Measurements from ENCODE around the gene MYH15. TPM values are rescaled to one million over a fixed set of nuclear protein-coding genes. Genes with fewer than 3 reads are reported as not detected.

Gene MYH15
- total and polyA plus RNA-seq, 2 of the 8 experiments (the other 6 are each of a cell fraction or from before 2014, with no cell fraction given), result under 0.01 TPM; not detected in 1

DNA sequence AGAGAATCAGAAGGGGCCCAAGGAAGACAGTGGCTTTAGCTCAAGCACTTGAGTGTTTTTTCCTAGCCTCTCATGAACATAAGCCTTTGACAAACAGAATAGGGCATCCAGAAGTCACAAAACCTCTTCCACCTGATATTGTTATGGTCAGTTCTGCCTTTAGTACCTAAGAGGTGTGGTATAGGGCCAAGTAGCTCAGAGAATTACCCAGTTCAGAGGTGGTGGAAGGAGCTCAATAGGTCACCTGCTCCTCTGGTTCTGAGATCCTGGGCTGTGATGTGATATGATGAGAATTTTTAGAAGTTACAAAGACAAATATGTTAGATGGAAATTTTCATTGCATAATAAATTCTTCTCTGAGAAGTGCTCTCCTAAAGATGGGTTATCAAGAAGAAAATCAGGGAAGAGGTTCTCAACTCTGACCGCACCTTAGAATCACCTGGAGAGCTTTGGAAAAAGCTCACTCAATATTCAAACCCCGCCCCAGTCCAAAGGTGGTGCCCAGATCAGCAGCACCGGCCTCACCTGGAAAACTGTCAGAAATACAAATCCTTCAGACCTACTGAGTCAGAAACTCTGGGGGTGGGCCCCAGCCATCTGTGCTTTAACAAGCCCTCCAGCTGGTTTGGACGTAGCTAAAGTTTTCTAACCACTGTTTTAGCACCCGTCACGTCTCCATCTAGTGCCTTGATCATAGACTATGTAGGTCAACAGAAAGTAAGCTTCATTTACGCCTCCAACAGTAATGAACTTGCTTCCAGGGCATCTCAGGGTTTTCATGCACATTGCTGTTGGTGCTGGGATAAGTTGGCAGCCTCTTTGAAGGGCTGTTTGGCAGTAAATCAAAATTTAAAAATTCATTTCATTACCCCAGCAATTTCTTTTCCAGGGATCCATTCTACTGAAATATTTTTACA lies 101.3 kb downstream of the MYH15 start:
- Histone ChIP-seq H3K79me1 (ENCODE audit: low read depth, low read length) (no peaks in the 10 kb centered on the region), H3K36me3 (ENCODE audit: control insufficient read depth in 2 of 4, insufficient read depth in 4 of 4, low read length in 3 of 4) (no peaks in the 10 kb centered on the region), H3K23me2 (ENCODE audit: low read depth, low read length) (no peaks in the 10 kb centered on the region), H2BK5ac (ENCODE audit: low read depth, low read length) (no peak overlapping the region), H3K4me1 (replicated peaks in 1 of 4; ENCODE audit: control insufficient read depth in 3 of 4, insufficient read depth in 4 of 4, low read length in 3 of 4) (peaks cover 0 to 1% (median 0%) of the 10 kb centered on the region in 4 experiments; a peak in 1 of 7 replicates), H2BK20ac (ENCODE audit: low read length) (no peak overlapping the region), H2AK5ac (ENCODE audit: low read depth, low read length) (no peak overlapping the region), H3K27ac (ENCODE audit: low read depth, low read length) (no peak overlapping the region), H3K4me2 (ENCODE audit: insufficient read depth in 1 of 2, low read depth in 2 of 2, low read length in 2 of 2) (no peak overlapping the region), H3K56ac (replicated peaks; ENCODE audit: insufficient read length, low read depth, low read length) (no peak overlapping the region), H4K91ac (replicated peaks; ENCODE audit: insufficient read length, low read length) (no peak overlapping the region), H3K23ac (ENCODE audit: insufficient read length) (no peak overlapping the region), H3K79me2 (ENCODE audit: control insufficient read depth in 1 of 2, insufficient read depth in 2 of 2, low read length in 2 of 2) (no peaks in the 10 kb centered on the region), H4K20me1 (replicated peaks in 1 of 2; ENCODE audit: control insufficient read depth in 1 of 2, insufficient read depth in 2 of 2, low read length in 2 of 2) (no peaks in the 10 kb centered on the region), H3K27me3 (replicated peaks in 1 of 4; ENCODE audit: control insufficient read depth in 3 of 4, extremely low read depth in 1 of 4, insufficient read depth in 3 of 4, low read length in 3 of 4) (no peaks in the 10 kb centered on the region), H2BK12ac (ENCODE audit: low read depth, low read length) (no peak overlapping the region), H3K9me3 (ENCODE audit: insufficient read depth in 2 of 2, low read depth in 1 of 2, low read length in 1 of 2) (peaks cover 0 to 2% of the 10 kb centered on the region in 2 experiments; a peak in 1 of 4 replicates), H2BK15ac (ENCODE audit: low read length) (no peak overlapping the region), H4K5ac (ENCODE audit: insufficient read length, low read depth, low read length) (no peak overlapping the region), H3K14ac (ENCODE audit: insufficient read length) (no peak overlapping the region), H3K4ac (replicated peaks; ENCODE audit: insufficient read length, low read depth, low read length) (no peak overlapping the region), H4K8ac (ENCODE audit: extremely low read depth, insufficient read depth, low read length) (no peak overlapping the region), H3K4me3 (ENCODE audit: extremely low read depth in 1 of 4, insufficient read depth in 2 of 4, low read depth in 3 of 4, low read length in 4 of 4) (no peak overlapping the region), H3K9ac (replicated peaks in 1 of 4; ENCODE audit: extremely low read depth in 1 of 4, low read depth in 3 of 4, low read length in 3 of 4) (no peak overlapping the region), H2BK120ac (replicated peaks; ENCODE audit: low read depth, low read length) (no peak overlapping the region), H2AFZ (ENCODE audit: low read length) (no peak overlapping the region), H3K18ac (ENCODE audit: extremely low read depth, low read length) (no peak overlapping the region)
- DNase-seq (ENCODE audit: low read depth in 1 of 2, low spot score in 2 of 2), result no peak
- ChIA-PET CTCF (ENCODE audit: partially characterized antibody) (interaction anchor here (0.7 to 1.2 kb wide), 7 partner anchors 13 to 470 kb away, joined by 3 to 4 read pairs (median 3); no protein-coding TSS in a partner anchor), POLR2A (ENCODE audit: partially characterized antibody) (no interaction called here)
- WGBS, 2 experiments (ENCODE audit: extremely low coverage in 1 of 2, insufficient coverage in 1 of 2, insufficient read length in 1 of 2, insufficient replicate concordance in 2 of 2, low coverage in 1 of 2, low lambda C conversion rate in 2 of 2, missing lambda C conversion rate in 1 of 2), result 90% methylated on average over 7 of the region's 7 CpGs; no CpG with 5 or more reads in 1 of the 2 experiments
- no peak for FAIRE-seq
- TF ChIP-seq, protein P1, sequence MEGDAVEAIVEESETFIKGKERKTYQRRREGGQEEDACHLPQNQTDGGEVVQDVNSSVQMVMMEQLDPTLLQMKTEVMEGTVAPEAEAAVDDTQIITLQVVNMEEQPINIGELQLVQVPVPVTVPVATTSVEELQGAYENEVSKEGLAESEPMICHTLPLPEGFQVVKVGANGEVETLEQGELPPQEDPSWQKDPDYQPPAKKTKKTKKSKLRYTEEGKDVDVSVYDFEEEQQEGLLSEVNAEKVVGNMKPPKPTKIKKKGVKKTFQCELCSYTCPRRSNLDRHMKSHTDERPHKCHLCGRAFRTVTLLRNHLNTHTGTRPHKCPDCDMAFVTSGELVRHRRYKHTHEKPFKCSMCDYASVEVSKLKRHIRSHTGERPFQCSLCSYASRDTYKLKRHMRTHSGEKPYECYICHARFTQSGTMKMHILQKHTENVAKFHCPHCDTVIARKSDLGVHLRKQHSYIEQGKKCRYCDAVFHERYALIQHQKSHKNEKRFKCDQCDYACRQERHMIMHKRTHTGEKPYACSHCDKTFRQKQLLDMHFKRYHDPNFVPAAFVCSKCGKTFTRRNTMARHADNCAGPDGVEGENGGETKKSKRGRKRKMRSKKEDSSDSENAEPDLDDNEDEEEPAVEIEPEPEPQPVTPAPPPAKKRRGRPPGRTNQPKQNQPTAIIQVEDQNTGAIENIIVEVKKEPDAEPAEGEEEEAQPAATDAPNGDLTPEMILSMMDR (IDR thresholded peaks at IDR 0.05; ENCODE audit: control extremely low read depth in 1 of 3, insufficient read depth in 1 of 3, low read depth in 1 of 3, low read length in 3 of 3), result no peak
- TF ChIP-seq USF2 (IDR thresholded peaks at IDR 0.05; ENCODE audit: low read length) (no peak), RBBP5 (IDR thresholded peaks at IDR 0.05; ENCODE audit: borderline replicate concordance, low read depth, low read length) (no peak), ATF2 (IDR thresholded peaks at IDR 0.05; ENCODE audit: low read length) (no peak), TAF1 (IDR thresholded peaks at IDR 0.05; ENCODE audit: low read depth, low read length) (no peak)
